Measurements from ENCODE around the gene CALY. TPM values are rescaled to one million over a fixed set of nuclear protein-coding genes. Genes with fewer than 3 reads are reported as not detected.

The CALY gene
- polyA plus RNA-seq, 2 of the 4 experiments (the other 2 are of a cell fraction): 0.30 to 0.63 TPM

GRCh38 chr10:133307776-133308420 lies 28.8 kb downstream of the CALY start:
- peak; percentile 61 to 86 for DNase-seq (ENCODE audit: low read depth in 1 of 2, low spot score in 1 of 2)
- Histone ChIP-seq H3K27ac (peak overlapping the region; percentile 92 to 97), H3K4me1 (peaks cover 14% of the 10 kb centered on the region), H3K9me3 (no peaks in the 10 kb centered on the region), H3K4me2 (peak overlapping the region; percentile 98), H3K4me3 (peak overlapping the region; percentile 94)
- POLR2A ChIA-PET: interaction anchor here (0.9 kb wide), 1 partner anchor 49 kb away, joined by 3 read pairs; no protein-coding TSS in a partner anchor
- WGBS (ENCODE audit: missing lambda C conversion rate): 2% methylated on average over 25 of the region's 25 CpGs
- CTCF ChIA-PET: interaction anchor here (0.8 to 2.9 kb wide), 22 partner anchors 8 to 149 kb away, joined by 3 to 22 read pairs (median 6); partner anchors contain the start of gene ADAM8
- ATAC-seq: peak; percentile 67 to 76
- FAIRE-seq: no peak
- no peak for TF ChIP-seq HOXB5 (CRISPR knock-in tag; IDR thresholded peaks at IDR 0.05)
- no peak for TF ChIP-seq HDAC2 (IDR thresholded peaks at IDR 0.05)
- peak; percentile 32 for TF ChIP-seq MAFK (IDR thresholded peaks at IDR 0.05; ENCODE audit: partially characterized antibody)
- no peak for TF ChIP-seq HOXB13 (CRISPR knock-in tag; IDR thresholded peaks at IDR 0.05; ENCODE audit: low read depth)
- TF ChIP-seq PHF8 (IDR thresholded peaks at IDR 0.05; ENCODE audit: borderline replicate concordance, low read depth): peak; percentile 24; the same call in 1 of the 2 replicates
- TF ChIP-seq, protein P1, sequence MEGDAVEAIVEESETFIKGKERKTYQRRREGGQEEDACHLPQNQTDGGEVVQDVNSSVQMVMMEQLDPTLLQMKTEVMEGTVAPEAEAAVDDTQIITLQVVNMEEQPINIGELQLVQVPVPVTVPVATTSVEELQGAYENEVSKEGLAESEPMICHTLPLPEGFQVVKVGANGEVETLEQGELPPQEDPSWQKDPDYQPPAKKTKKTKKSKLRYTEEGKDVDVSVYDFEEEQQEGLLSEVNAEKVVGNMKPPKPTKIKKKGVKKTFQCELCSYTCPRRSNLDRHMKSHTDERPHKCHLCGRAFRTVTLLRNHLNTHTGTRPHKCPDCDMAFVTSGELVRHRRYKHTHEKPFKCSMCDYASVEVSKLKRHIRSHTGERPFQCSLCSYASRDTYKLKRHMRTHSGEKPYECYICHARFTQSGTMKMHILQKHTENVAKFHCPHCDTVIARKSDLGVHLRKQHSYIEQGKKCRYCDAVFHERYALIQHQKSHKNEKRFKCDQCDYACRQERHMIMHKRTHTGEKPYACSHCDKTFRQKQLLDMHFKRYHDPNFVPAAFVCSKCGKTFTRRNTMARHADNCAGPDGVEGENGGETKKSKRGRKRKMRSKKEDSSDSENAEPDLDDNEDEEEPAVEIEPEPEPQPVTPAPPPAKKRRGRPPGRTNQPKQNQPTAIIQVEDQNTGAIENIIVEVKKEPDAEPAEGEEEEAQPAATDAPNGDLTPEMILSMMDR (IDR thresholded peaks at IDR 0.05): peak; percentile 68
- TF ChIP-seq CHD4 (IDR thresholded peaks at IDR 0.05; ENCODE audit: borderline replicate concordance): no peak
- peak in 1 of 2 experiments; percentile 17; a peak in 1 of 5 replicates for TF ChIP-seq RAD21 (conservative IDR thresholded peaks at IDR 0.05 in 1 of 2, IDR thresholded peaks at IDR 0.05 in 1 of 2)
- no peak for TF ChIP-seq FOSL2 (IDR thresholded peaks at IDR 0.05)
- no peak for TF ChIP-seq FOSL2 (CRISPR knock-in tag; IDR thresholded peaks at IDR 0.05)
- TF ChIP-seq, protein P2, sequence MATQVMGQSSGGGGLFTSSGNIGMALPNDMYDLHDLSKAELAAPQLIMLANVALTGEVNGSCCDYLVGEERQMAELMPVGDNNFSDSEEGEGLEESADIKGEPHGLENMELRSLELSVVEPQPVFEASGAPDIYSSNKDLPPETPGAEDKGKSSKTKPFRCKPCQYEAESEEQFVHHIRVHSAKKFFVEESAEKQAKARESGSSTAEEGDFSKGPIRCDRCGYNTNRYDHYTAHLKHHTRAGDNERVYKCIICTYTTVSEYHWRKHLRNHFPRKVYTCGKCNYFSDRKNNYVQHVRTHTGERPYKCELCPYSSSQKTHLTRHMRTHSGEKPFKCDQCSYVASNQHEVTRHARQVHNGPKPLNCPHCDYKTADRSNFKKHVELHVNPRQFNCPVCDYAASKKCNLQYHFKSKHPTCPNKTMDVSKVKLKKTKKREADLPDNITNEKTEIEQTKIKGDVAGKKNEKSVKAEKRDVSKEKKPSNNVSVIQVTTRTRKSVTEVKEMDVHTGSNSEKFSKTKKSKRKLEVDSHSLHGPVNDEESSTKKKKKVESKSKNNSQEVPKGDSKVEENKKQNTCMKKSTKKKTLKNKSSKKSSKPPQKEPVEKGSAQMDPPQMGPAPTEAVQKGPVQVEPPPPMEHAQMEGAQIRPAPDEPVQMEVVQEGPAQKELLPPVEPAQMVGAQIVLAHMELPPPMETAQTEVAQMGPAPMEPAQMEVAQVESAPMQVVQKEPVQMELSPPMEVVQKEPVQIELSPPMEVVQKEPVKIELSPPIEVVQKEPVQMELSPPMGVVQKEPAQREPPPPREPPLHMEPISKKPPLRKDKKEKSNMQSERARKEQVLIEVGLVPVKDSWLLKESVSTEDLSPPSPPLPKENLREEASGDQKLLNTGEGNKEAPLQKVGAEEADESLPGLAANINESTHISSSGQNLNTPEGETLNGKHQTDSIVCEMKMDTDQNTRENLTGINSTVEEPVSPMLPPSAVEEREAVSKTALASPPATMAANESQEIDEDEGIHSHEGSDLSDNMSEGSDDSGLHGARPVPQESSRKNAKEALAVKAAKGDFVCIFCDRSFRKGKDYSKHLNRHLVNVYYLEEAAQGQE (IDR thresholded peaks at IDR 0.05): no peak

DNA sequence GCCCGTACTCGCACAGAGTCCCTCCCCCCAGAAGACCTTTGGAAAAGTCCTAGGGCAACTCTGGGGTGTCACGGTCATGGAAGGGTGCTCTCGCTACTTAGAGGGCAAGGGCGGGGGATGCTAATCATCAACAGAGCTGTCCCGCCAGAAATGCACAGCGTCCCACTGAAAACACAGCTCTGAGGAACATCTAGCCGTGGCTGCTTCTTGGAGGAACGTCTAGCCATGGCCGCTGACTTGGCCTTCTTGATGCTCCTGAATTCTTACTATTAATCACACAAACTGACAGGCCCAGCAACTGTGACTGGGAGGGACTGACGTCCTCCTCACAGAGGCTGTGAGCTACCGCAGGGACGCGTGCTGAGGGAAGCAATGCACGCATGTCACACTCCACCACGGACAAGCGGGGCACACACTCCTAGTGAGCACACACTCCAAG lies 29.7 kb downstream of the CALY start:
- Histone ChIP-seq H3K9me3 (no peaks in the 10 kb centered on the region), H3K27ac (no peak overlapping the region), H3K4me3 (no peak overlapping the region; the same call in 2 of the 3 replicates), H3K4me2 (peak overlapping the region; percentile 98), H3K4me1 (peaks cover 14% of the 10 kb centered on the region)
- 88% methylated on average over 17 of the region's 17 CpGs for WGBS (ENCODE audit: missing lambda C conversion rate)
- DNase-seq (ENCODE audit: low read depth in 1 of 2, low spot score in 1 of 2) (no peak), ATAC-seq (no peak), FAIRE-seq (no peak)
- CTCF ChIA-PET: interaction anchor here (1.0 to 2.9 kb wide), 19 partner anchors 9 to 164 kb away, joined by 3 to 22 read pairs (median 8); partner anchors contain the start of gene ADAM8
- TF ChIP-seq, protein P3, sequence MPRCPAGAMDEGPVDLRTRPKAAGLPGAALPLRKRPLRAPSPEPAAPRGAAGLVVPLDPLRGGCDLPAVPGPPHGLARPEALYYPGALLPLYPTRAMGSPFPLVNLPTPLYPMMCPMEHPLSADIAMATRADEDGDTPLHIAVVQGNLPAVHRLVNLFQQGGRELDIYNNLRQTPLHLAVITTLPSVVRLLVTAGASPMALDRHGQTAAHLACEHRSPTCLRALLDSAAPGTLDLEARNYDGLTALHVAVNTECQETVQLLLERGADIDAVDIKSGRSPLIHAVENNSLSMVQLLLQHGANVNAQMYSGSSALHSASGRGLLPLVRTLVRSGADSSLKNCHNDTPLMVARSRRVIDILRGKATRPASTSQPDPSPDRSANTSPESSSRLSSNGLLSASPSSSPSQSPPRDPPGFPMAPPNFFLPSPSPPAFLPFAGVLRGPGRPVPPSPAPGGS (IDR thresholded peaks at IDR 0.05): no peak
- TF ChIP-seq EHMT2 (IDR thresholded peaks at IDR 0.05; ENCODE audit: low read depth): no peak
- TF ChIP-seq TFCP2L1 (CRISPR knock-in tag; IDR thresholded peaks at IDR 0.05): no peak
- TF ChIP-seq FOSB (CRISPR knock-in tag; IDR thresholded peaks at IDR 0.05): no peak
- no peak for TF ChIP-seq PHF8 (IDR thresholded peaks at IDR 0.05; ENCODE audit: borderline replicate concordance, low read depth)
- no peak for TF ChIP-seq MAZ (IDR thresholded peaks at IDR 0.05; ENCODE audit: borderline replicate concordance, low read depth, low read length)
- no peak for TF ChIP-seq MAFK (IDR thresholded peaks at IDR 0.05; ENCODE audit: partially characterized antibody)
- no peak for TF ChIP-seq SREBF2 (IDR thresholded peaks at IDR 0.05)
- no peak for TF ChIP-seq NR3C1 (IDR thresholded peaks at IDR 0.05)
- TF ChIP-seq PBX3 (IDR thresholded peaks at IDR 0.05): no peak
- TF ChIP-seq EHF (CRISPR knock-in tag; IDR thresholded peaks at IDR 0.05): no peak
- TF ChIP-seq SMC3 (IDR thresholded peaks at IDR 0.05): no peak
- no peak for TF ChIP-seq KDM5A (IDR thresholded peaks at IDR 0.05)
- TF ChIP-seq RAD21 (conservative IDR thresholded peaks at IDR 0.05 in 1 of 2, IDR thresholded peaks at IDR 0.05 in 1 of 2): no peak
- no peak for TF ChIP-seq HDAC2 (IDR thresholded peaks at IDR 0.05)
- no peak for TF ChIP-seq MYC (IDR thresholded peaks at IDR 0.05; ENCODE audit: borderline replicate concordance, low read length)
- TF ChIP-seq RFX5 (IDR thresholded peaks at IDR 0.05): no peak
- TF ChIP-seq POLR2AphosphoS2 (conservative IDR thresholded peaks at IDR 0.05; ENCODE audit: low read length): no peak
- no peak for TF ChIP-seq JUN (IDR thresholded peaks at IDR 0.05)
- POLR2A ChIA-PET: no interaction called here
